Common myeloid progenitor, CD34-positive (primary cell): ENCODE data around the gene ATXN7.

ENCODE experiments used
- CTCF ChIA-PET: fragments of 350-600 bp; sonication (Branson Sonifier 250); formaldehyde crosslinking; loops from one replicate; lab custom pipeline; 2021; ENCODE audit warnings: antibody characterized with exemption; lab: Charles Lee
- POLR2A ChIA-PET: fragments of 350-600 bp; sonication (Branson Sonifier 250); formaldehyde crosslinking; loops from one replicate; lab custom pipeline; 2021; ENCODE audit warnings: antibody characterized with exemption; lab: Charles Lee
- DNase-seq, 3 donors: peaks; one replicate each; pipeline versions ENCODE4 v3.0.0 to v3.0.0-alpha.2; 2013
- H3K27ac ChIP-seq, 2 experiments: 1 replicate in 1 of 2; 2 replicates in 1 of 2; pipeline ENCODE4 v1.7.0; 2013; ENCODE audit warnings: inconsistent platforms in 2 of 2, low read length in 2 of 2, mild to moderate bottlenecking in 2 of 2, low read depth in 1 of 2, moderate library complexity in 1 of 2; ENCODE audit not compliant: severe bottlenecking in 2 of 2, insufficient read depth in 1 of 2, poor library complexity in 1 of 2
- H3K27me3 ChIP-seq, 5 experiments: replicated peaks in 2 of 5; 1 replicate in 3 of 5; 2 replicates in 2 of 5; pipeline versions ENCODE4 v1.6.1 to v1.7.0; 2013; ENCODE audit warnings: low read length in 4 of 5, mild to moderate bottlenecking in 2 of 5, moderate library complexity in 2 of 5, inconsistent platforms in 1 of 5; ENCODE audit not compliant: insufficient read depth in 5 of 5, control insufficient read depth in 4 of 5
- H3K36me3 ChIP-seq, 4 experiments: 1 replicate in 2 of 4; 2 replicates in 2 of 4; pipeline versions ENCODE4 v1.6.1 to v1.7.0; 2013; ENCODE audit warnings: low read length in 3 of 4, control low read depth in 1 of 4, mild to moderate bottlenecking in 1 of 4; ENCODE audit not compliant: control insufficient read depth in 4 of 4, insufficient read depth in 4 of 4
- H3K4me1 ChIP-seq, 4 experiments: 1 replicate in 3 of 4; 2 replicates in 1 of 4; pipeline versions ENCODE4 v1.6.1 to v1.7.1; 2013; ENCODE audit warnings: low read length in 3 of 4, mild to moderate bottlenecking in 3 of 4, control low read depth in 1 of 4, inconsistent platforms in 1 of 4, moderate library complexity in 1 of 4; ENCODE audit not compliant: control insufficient read depth in 4 of 4, insufficient read depth in 4 of 4; ENCODE audit errors: control extremely low read depth in 1 of 4
- H3K4me3 ChIP-seq, 7 experiments: 1 replicate in 4 of 7; 2 replicates in 3 of 7; pipeline versions ENCODE4 v1.5.1 to v1.7.0; 2013; ENCODE audit warnings: mild to moderate bottlenecking in 7 of 7, low read length in 6 of 7, moderate library complexity in 6 of 7, inconsistent platforms in 2 of 7, low read depth in 2 of 7, control low read depth in 1 of 7; ENCODE audit not compliant: insufficient read depth in 4 of 7, control insufficient read depth in 1 of 7; ENCODE audit errors: extremely low read depth in 1 of 7
- H3K9me3 ChIP-seq, 5 experiments: 1 replicate in 4 of 5; 2 replicates in 1 of 5; pipeline versions ENCODE4 v1.6.1 to v1.7.1; 2013; ENCODE audit warnings: low read length in 4 of 5, mild to moderate bottlenecking in 2 of 5, inconsistent platforms in 1 of 5, low read depth in 1 of 5, moderate library complexity in 1 of 5; ENCODE audit not compliant: control insufficient read depth in 4 of 5, insufficient read depth in 2 of 5; ENCODE audit errors: control extremely low read depth in 1 of 5
- WGBS: methylation state at CpG from one replicate; pipeline ENCODE4 v1.1.5; 2013; ENCODE audit not compliant: insufficient coverage; 5-methylcytosine and 5-hydroxymethylcytosine counted together

ATXN7 gene

DNA sequence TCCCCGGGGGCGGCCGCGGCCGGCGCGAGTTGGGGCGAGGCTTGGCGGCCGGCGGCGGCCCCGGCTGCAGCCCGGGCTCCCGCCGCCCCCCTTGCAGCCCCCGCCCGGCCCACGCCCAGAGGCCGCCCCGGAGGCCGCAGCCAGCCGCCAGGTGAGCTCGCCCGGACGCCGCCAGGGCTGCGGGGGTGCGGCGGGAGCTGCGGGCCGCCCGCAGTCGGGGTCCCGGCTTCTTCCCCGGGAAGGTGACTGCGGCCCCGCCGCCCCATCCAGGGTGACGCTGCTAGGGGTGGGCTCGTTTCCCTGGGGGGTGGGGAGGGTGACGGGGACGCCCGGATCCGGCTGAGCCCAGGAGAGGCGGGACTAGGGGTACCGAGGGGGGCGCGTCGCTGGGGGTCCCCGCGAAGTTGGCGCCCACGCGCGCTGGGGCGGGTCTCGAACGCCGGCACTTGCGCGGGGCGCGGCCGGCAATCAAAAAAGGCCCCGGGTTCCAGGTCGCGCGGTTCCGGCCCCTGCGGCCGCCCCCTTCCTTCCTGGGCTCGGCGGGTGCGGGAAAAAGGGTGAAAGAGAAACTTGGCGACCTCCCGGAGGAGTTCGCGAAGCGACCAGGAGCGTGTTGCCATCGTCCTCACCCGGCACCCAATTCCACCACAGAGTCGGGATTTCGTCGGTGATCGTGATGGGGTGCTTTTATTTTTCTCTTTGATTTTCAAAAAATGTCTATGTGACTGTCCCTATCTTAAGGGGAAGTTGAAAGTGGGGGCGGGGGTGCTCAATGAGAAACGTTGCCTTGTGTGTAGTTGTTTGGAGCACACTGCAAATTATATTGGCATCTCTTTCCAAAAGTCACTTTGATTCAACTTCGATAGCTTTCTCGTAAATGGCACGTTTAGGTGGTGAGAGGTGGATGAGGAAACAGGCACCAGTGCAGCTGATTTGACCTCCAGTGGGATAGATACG is 619 bp downstream of the ATXN7 start:
- DNase-seq: peak; percentile 30 to 81 (median 77)
- WGBS: 0% methylated on average over 39 of the region's 93 CpGs
- Histone ChIP-seq H3K27ac (peak overlapping the region; percentile 62 to 82), H3K4me1 (peaks cover 3 to 25% (median 17%) of the 10 kb centered on the region in 4 experiments), H3K27me3 (no peaks in the 10 kb centered on the region), H3K4me3 (peak overlapping the region; percentile 79 to 95 (median 82)), H3K36me3 (peaks cover 0 to 5% (median 1%) of the 10 kb centered on the region in 4 experiments), H3K9me3 (no peaks in the 10 kb centered on the region)
- ChIA-PET CTCF (interaction anchor here (1.0 kb wide), 1 partner anchor 10 kb away, joined by 3 read pairs; no protein-coding TSS in a partner anchor), POLR2A (interaction anchor here (1.0 kb wide), 1 partner anchor 47 kb away, joined by 3 read pairs; the partner anchor contains the start of gene SCAANT1)

DNA sequence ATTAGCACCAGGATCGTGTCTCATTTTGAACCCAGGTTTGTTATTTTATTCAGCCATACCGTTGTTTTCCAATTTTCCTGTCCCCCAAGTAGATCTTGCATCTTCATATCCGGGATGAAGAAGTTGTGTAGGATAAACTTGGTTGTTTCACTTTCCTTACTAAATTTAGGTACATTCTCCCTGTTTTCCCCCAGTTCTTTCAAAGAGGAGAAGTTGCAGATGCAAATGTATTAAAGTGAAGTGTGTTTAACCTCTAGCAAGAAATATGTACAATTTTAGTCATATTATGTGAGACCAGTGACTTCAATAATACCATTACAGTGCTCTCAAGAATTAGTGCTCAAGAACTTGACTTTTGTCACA is 1.3 kb downstream of the ATXN7 start:
- WGBS: 0% methylated on average over 1 of the region's 3 CpGs
- no peaks in the 10 kb centered on the region for H3K27me3 ChIP-seq
- H3K4me3 ChIP-seq: peak overlapping the region; percentile 79 to 95 (median 82)
- H3K4me1 ChIP-seq: peaks cover 3 to 25% (median 17%) of the 10 kb centered on the region in 4 experiments
- peak overlapping the region; percentile 62 to 82 for H3K27ac ChIP-seq
- no peak for DNase-seq
- ChIA-PET CTCF (interaction anchor here (1.0 kb wide), 1 partner anchor 10 kb away, joined by 3 read pairs; no protein-coding TSS in a partner anchor), POLR2A (no interaction called here)
- peaks cover 0 to 5% (median 1%) of the 10 kb centered on the region in 4 experiments for H3K36me3 ChIP-seq
- no peaks in the 10 kb centered on the region for H3K9me3 ChIP-seq

DNA sequence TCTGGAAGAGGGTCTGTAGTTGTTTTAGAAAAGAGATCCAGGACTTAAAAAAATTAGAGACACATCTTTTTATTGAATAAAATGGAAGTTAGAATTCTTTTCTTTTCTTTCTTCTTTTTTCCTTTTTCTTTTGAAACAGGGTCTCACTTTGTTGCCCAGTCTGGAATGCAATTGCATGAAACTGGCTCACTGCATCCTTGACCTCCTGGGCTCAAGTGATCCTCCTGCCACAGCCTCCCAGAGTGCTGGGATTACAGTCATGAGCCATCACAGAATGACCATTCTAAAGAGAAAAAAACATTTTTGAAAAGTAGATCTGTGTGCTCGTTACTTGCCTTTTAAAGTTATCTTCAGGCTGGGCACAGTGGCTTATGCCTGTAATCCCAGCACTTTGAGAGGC is 3.6 kb downstream of the ATXN7 start:
- no peak for DNase-seq

DNA sequence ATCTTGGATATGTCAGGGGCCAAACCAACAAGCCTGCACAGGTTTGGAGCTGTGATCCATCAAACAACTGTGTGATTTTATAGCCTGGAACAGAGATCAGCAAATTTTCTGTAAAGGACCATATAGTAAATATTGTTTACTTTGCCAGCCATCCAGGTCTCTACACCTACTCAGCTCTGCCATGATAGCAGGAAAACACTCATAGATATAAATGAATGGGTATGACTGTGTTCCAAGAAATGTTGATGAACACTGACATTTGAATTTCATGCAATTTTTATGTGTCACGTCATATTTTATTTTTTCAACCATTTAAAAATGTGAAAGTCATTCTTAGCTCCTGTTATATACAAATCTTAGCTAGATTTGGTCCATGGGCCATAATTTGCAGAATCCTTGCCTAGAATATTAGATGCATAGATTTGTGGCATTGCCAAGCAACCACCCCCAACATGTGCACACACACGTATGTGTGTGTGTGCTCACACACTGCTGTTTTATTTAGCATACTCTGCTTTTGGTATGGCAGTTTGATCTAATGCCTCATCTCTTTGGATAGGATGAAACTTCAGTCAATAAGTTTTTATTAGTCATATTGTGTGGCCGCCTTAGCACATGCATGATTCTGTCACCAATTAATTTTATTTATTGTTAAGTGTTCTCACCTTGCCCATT is 6.4 kb downstream of the ATXN7 start:
- CTCF ChIA-PET: interaction anchor here (0.9 kb wide), 1 partner anchor 153 kb away, joined by 3 read pairs; the partner anchor contains the start of gene PSMD6
- peaks cover 0 to 14% (median 1%) of the 10 kb centered on the region in 4 experiments for H3K36me3 ChIP-seq
- no peak overlapping the region for H3K4me3 ChIP-seq
- H3K27ac ChIP-seq: no peak overlapping the region
- DNase-seq: no peak
- H3K9me3 ChIP-seq: no peaks in the 10 kb centered on the region
- peaks cover 0 to 6% (median 3%) of the 10 kb centered on the region in 4 experiments for H3K4me1 ChIP-seq
- 92% methylated on average over 2 of the region's 3 CpGs for WGBS
- H3K27me3 ChIP-seq: no peaks in the 10 kb centered on the region
- POLR2A ChIA-PET: no interaction called here

More for the DNA sequence above, 3.6 kb downstream of the ATXN7 start:
- POLR2A ChIA-PET: no interaction called here
- Histone ChIP-seq H3K4me1 (peaks cover 3 to 19% (median 12%) of the 10 kb centered on the region in 4 experiments), H3K9me3 (no peaks in the 10 kb centered on the region), H3K36me3 (peaks cover 0 to 6% (median 1%) of the 10 kb centered on the region in 4 experiments), H3K4me3 (no peak overlapping the region), H3K27ac (no peak overlapping the region), H3K27me3 (no peaks in the 10 kb centered on the region)
- 100% methylated on average over 1 of the region's 1 CpG for WGBS
- CTCF ChIA-PET: no interaction called here

DNA sequence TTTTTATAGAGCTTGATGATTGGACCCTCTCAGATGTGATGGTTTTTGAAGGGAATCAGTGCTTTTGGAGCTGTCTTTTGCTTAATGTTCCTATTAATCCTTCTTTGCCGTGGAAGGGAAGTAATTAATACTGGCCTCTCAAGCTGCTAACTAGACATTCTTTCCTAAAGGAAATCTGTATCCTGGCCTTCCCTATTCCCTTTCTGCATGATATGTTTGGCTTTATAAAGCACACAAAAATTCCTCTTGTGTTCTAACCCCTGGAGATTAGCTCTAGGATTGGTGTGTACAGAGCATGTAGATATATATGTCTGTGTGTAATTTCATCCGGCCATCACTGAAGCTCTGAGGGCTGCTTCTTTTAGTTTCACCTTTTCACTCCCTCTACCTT is 6.9 kb downstream of the ATXN7 start:
- H3K9me3 ChIP-seq: no peaks in the 10 kb centered on the region
- ChIA-PET POLR2A (no interaction called here), CTCF (no interaction called here)
- no peak overlapping the region for H3K4me3 ChIP-seq
- no peak for DNase-seq
- no CpG with 5 or more reads among the region's 2 CpGs for WGBS
- no peaks in the 10 kb centered on the region for H3K27me3 ChIP-seq
- H3K36me3 ChIP-seq: peaks cover 0 to 14% (median 1%) of the 10 kb centered on the region in 4 experiments
- no peak overlapping the region for H3K27ac ChIP-seq
- peaks cover 0 to 3% (median 0%) of the 10 kb centered on the region in 4 experiments for H3K4me1 ChIP-seq

DNA sequence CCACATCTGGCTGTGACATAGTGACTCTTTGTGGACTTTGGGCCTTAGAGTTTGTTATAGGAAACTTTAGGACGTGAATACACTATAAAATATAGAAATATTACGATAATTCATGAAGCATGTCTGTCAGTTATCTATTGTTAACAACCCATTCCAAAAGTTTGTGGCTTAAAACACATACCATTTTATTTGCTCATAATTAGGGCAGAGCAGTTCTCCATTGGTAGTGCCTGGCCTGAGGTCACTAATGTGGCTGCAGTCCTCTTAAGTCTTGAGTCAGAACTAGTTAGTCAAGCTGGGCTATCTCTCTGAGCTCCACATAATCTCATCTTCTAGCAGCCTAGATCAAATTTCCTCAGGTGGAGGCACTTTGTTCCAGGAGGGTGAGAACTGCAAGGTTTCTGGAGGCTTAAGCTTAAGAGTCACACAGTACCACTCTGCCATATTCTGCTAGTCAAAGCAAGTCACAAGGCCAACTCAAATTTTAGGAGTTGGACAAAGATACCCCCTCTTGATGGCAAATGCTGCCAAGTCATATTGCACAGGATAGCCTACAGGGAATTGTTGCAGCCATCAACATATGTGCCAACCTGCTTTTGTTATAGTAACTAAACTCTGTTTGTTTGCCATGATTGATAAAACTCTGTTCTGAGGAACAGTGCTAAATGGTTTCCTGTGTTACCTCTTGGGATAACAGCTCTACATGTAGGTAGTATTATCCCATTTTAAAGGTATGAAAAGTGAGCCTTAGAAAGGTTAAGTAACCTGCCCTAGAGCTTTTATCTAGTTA is 8.7 kb downstream of the ATXN7 start:
- H3K4me3 ChIP-seq: no peak overlapping the region
- no CpG with 5 or more reads among the region's 2 CpGs for WGBS
- no peak overlapping the region for H3K27ac ChIP-seq
- ChIA-PET CTCF (interaction anchor here (1.0 to 1.1 kb wide), 2 partner anchors 25 to 63 kb away, joined by 3 read pairs; no protein-coding TSS in a partner anchor), POLR2A (no interaction called here)
- DNase-seq: no peak
- no peaks in the 10 kb centered on the region for H3K27me3 ChIP-seq
- H3K4me1 ChIP-seq: peaks cover 0 to 3% (median 0%) of the 10 kb centered on the region in 4 experiments
- no peaks in the 10 kb centered on the region for H3K9me3 ChIP-seq
- H3K36me3 ChIP-seq: peaks cover 0 to 11% (median 0%) of the 10 kb centered on the region in 4 experiments
